ENCODE data around the gene RPL28.

DNA sequence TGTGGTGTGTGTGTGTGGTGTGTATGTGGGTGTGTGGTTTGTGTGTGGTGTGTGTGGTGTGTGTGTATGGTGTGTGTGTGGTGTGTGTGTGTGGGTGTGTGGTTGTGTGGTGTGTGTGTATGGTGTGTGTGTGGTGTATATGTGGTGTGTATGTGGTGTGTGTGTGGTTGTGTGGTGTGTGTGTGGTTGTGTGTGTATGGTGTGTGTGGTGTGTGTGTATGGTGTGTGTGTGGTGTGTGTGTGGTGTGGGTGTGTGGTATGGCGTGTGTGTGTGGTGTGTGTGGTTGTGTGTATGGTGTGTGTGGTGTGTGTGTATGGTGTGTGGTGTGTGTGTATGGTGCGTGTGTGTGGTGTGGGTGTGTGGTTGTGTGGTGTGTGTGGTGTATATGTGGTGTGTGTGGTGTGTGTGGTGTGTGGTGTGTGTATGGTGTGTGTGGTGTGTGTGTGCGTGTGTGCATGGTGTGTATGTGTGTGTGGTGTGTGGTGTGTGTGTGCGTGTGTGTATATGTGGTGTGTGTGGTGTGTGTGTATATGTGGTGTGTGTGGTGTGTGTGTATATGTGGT, 48.7 kb downstream of the RPL28 start:
- no peak for TF ChIP-seq PPARG (CRISPR knock-in tag; conservative IDR thresholded peaks at IDR 0.05)
- TF ChIP-seq ZBTB49 (CRISPR knock-in tag; IDR thresholded peaks at IDR 0.05; ENCODE audit: borderline replicate concordance) = no peak
- TF ChIP-seq SRF (IDR thresholded peaks at IDR 0.05; ENCODE audit: low read depth, low read length) = no peak
- TF ChIP-seq ZNF33A (CRISPR knock-in tag; IDR thresholded peaks at IDR 0.05; ENCODE audit: borderline replicate concordance) = no peak

Data from HepG2 (cell line).